CD8-positive, alpha-beta memory T cell (primary cell): ENCODE measurements around the gene UGT1A5. TPM values are rescaled to one million over a fixed set of nuclear protein-coding genes. Genes with fewer than 3 reads are reported as not detected.
"Not testable (repeated sequence)": the region's sequence is repeated elsewhere in the genome, so short reads cannot be mapped to it uniquely, and the experiment has no call there.

ENCODE experiments used
- CTCF ChIA-PET: fragments of 350-600 bp; sonication (Branson Sonifier 250); formaldehyde crosslinking; loops from one replicate; lab custom pipeline; 2021; ENCODE audit warnings: antibody characterized with exemption; lab: Charles Lee
- POLR2A ChIA-PET: fragments of 350-600 bp; sonication (Branson Sonifier 250); formaldehyde crosslinking; loops from one replicate; lab custom pipeline; 2021; ENCODE audit warnings: antibody characterized with exemption; lab: Charles Lee
- DNase-seq, 5 donors: peaks; one replicate each; pipeline versions ENCODE4 v3.0.0 to v3.0.0-alpha.2; 2020 to 2022; ENCODE audit warnings: mixed read lengths in 1 of 5
- H3K27ac ChIP-seq: one replicate; pipeline ENCODE4 v1.7.0; 2013; ENCODE audit warnings: low read depth, mild to moderate bottlenecking, low read length, moderate library complexity
- H3K27me3 ChIP-seq: 2 replicates; pipeline ENCODE4 v1.7.0; 2013; ENCODE audit warnings: low read length, mild to moderate bottlenecking; ENCODE audit not compliant: insufficient read depth, poor library complexity, severe bottlenecking
- H3K36me3 ChIP-seq: 2 replicates; pipeline ENCODE4 v1.7.0; 2013; ENCODE audit warnings: mild to moderate bottlenecking, low read length, moderate library complexity; ENCODE audit not compliant: insufficient read depth
- H3K4me1 ChIP-seq: 2 replicates; pipeline ENCODE4 v1.7.0; 2013; ENCODE audit warnings: mild to moderate bottlenecking, low read length, moderate library complexity; ENCODE audit not compliant: insufficient read depth
- H3K4me3 ChIP-seq: 2 replicates; pipeline ENCODE4 v1.7.0; 2013; ENCODE audit warnings: mild to moderate bottlenecking, low read length
- H3K9me3 ChIP-seq: 2 replicates; pipeline ENCODE4 v1.7.0; 2013; ENCODE audit warnings: mild to moderate bottlenecking, low read length
- H3K27ac Mint-ChIP-seq, 8 donors: one replicate each; pipeline ENCODE4 v1.8.0; 2020 to 2021; ENCODE audit warnings: mixed read lengths in 8 of 8, mild to moderate bottlenecking in 6 of 8, inconsistent platforms in 3 of 8, moderate library complexity in 3 of 8
- H3K27me3 Mint-ChIP-seq, 2 donors: one replicate each; pipeline ENCODE4 v1.8.0; 2020 to 2021; ENCODE audit warnings: mixed read lengths in 2 of 2, mild to moderate bottlenecking in 1 of 2, moderate library complexity in 1 of 2
- H3K36me3 Mint-ChIP-seq, 3 donors: one replicate each; pipeline ENCODE4 v1.8.0; 2020 to 2021; ENCODE audit warnings: mixed read lengths in 3 of 3, inconsistent platforms in 1 of 3, mild to moderate bottlenecking in 1 of 3
- H3K4me1 Mint-ChIP-seq, 3 donors: one replicate each; pipeline ENCODE4 v1.8.0; 2020 to 2021; ENCODE audit warnings: mixed read lengths in 3 of 3, inconsistent platforms in 1 of 3, mild to moderate bottlenecking in 1 of 3
- H3K4me3 Mint-ChIP-seq, 7 donors: one replicate each; pipeline ENCODE4 v1.8.0; 2020 to 2021; ENCODE audit warnings: mixed read lengths in 7 of 7, mild to moderate bottlenecking in 6 of 7, moderate library complexity in 4 of 7, inconsistent platforms in 2 of 7
- H3K9me3 Mint-ChIP-seq, 5 donors: one replicate each; pipeline ENCODE4 v1.8.0; 2020 to 2022; ENCODE audit warnings: mixed read lengths in 5 of 5, mild to moderate bottlenecking in 3 of 5, moderate library complexity in 2 of 5, inconsistent platforms in 1 of 5
- polyA plus RNA-seq: library from polyadenylated mRNA; unstranded; fragments of 300-500 nt; fragmentation: Illumina TruSeq; gene quantifications from one replicate; pipeline ENCODE4 v1.2.3, GENCODE V29; 2021
- total RNA-seq, 2 experiments: library from RNA; stranded (reverse); gene quantifications; one replicate each; pipeline ENCODE4 v1.2.3, GENCODE V29; 2021

The UGT1A5 gene
- total and polyA plus RNA-seq, 3 experiments from 2014 or later: not detected

DNA sequence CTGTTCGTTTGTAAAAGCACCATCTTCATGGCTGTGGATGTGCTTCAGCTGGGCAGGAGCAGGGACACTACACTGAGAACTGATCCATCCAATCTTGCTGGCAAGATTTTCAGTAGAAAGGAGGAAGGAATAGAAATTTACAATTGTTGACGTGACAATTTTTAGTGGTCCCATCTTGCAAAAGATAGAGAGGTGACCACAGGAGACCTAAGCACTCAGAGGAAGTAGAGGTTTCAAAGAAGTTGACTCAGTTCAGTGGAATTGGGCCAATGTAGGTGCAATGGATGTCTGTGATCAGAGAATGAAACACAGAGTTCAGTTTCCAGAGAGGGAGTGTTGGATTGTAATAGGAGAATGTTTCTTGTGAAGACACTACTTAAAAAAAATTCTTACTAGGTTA lies 1.4 kb downstream of the UGT1A5 start:
- CTCF ChIA-PET: no interaction called here

DNA sequence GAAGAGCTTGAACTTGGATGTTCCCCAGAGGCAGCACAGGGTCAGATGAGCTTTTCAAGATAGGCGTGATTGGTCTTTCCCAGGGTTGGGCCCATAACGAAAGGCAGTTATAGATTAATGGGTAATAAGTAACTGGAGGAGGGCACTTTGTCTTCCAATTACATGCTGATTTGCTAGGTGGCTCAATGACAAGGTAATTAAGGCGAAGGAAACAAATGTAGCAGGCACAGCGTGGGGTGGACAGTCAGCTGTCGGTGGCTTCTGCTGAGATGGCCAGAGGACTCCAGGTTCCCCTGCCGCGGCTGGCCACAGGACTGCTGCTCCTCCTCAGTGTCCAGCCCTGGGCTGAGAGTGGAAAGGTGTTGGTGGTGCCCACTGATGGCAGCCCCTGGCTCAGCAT lies 5.8 kb downstream of the UGT1A5 start, which contains the start of gene UGT1A4:
Gene UGT1A4, plus strand, starts transcription at position 185 of the 400 bp plus-strand sequence. Its CDS starts 85 bp downstream, at position 270.
- H3K27me3 Mint-ChIP-seq: peaks cover 11 to 69% of the 10 kb centered on the region in 2 donors
- no peaks in the 10 kb centered on the region for H3K36me3 Mint-ChIP-seq
- H3K4me3 ChIP-seq: no peak within 1 kb of the TSS
- ChIA-PET POLR2A (no interaction called here), CTCF (no interaction called here)
- no peaks in the 10 kb centered on the region for H3K27me3 ChIP-seq
- H3K9me3 Mint-ChIP-seq: peaks cover 0 to 2% (median 0%) of the 10 kb centered on the region in 5 donors
- H3K36me3 ChIP-seq: no peaks in the 10 kb centered on the region
- DNase-seq: no peak
- H3K9me3 ChIP-seq: no peaks in the 10 kb centered on the region
- H3K27ac Mint-ChIP-seq: peak within 1 kb of the TSS in 1 of 8 donors; percentile 8
- H3K27ac ChIP-seq: no peak within 1 kb of the TSS
- no peak within 1 kb of the TSS for H3K4me3 Mint-ChIP-seq
- no peaks in the 10 kb centered on the region for H3K4me1 Mint-ChIP-seq
- no peaks in the 10 kb centered on the region for H3K4me1 ChIP-seq

More for the DNA sequence above, 1.4 kb downstream of the UGT1A5 start:
- Histone ChIP-seq H3K27me3 (no peaks in the 10 kb centered on the region), H3K4me1 (no peaks in the 10 kb centered on the region), H3K36me3 (no peaks in the 10 kb centered on the region), H3K9me3 (no peaks in the 10 kb centered on the region), H3K27ac (no peak overlapping the region), H3K4me3 (no peak overlapping the region)
- peaks cover 17 to 73% of the 10 kb centered on the region in 2 donors for H3K27me3 Mint-ChIP-seq
- H3K27ac Mint-ChIP-seq: no peak overlapping the region
- H3K4me1 Mint-ChIP-seq: no peaks in the 10 kb centered on the region
- no peak overlapping the region for H3K4me3 Mint-ChIP-seq
- POLR2A ChIA-PET: no interaction called here
- DNase-seq: no peak
- no peaks in the 10 kb centered on the region for H3K36me3 Mint-ChIP-seq
- no peaks in the 10 kb centered on the region for H3K9me3 Mint-ChIP-seq

DNA sequence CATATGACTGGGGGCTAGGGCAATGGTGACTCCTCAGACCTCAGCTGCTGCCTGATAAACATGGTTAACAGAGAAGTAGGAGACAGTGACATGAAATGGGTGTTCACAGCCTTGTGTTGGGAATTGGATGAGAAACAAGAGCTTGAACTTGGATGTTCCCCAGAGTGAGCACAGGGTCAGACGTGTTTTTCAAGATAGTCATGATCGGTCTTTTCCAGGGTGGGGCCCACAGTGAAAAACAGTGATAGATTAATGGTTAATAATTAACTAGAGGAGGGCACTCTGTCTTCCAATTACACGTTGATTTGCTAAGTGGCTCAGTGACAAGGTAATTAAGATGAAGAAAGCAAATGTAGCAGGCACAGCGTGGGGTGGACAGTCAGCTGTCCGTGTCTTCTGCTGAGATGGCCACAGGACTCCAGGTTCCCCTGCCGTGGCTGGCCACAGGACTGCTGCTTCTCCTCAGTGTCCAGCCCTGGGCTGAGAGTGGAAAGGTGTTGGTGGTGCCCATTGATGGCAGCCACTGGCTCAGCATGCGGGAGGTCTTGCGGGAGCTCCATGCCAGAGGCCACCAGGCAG lies 16.1 kb downstream of the UGT1A5 start, which contains the start of gene UGT1A3:
Gene UGT1A3, plus strand, starts transcription at position 320 of the 579 bp plus-strand sequence. Its CDS starts 85 bp downstream, at position 405.
- H3K27ac Mint-ChIP-seq: no peak within 1 kb of the TSS
- CTCF ChIA-PET: interaction anchor here (0.7 kb wide), 1 partner anchor 17 kb away, joined by 3 read pairs; no protein-coding TSS in a partner anchor
- POLR2A ChIA-PET: no interaction called here
- Histone ChIP-seq H3K27me3 (no peaks in the 10 kb centered on the region), H3K27ac (no peak within 1 kb of the TSS), H3K9me3 (no peaks in the 10 kb centered on the region), H3K4me3 (no peak within 1 kb of the TSS), H3K4me1 (no peaks in the 10 kb centered on the region), H3K36me3 (no peaks in the 10 kb centered on the region)
- H3K27me3 Mint-ChIP-seq: peaks cover 14 to 33% of the 10 kb centered on the region in 2 donors
- no peaks in the 10 kb centered on the region for H3K36me3 Mint-ChIP-seq
- no peaks in the 10 kb centered on the region for H3K4me1 Mint-ChIP-seq
- DNase-seq: no peak
- H3K9me3 Mint-ChIP-seq: peaks cover 0 to 3% (median 0%) of the 10 kb centered on the region in 5 donors
- no peak within 1 kb of the TSS for H3K4me3 Mint-ChIP-seq

DNA sequence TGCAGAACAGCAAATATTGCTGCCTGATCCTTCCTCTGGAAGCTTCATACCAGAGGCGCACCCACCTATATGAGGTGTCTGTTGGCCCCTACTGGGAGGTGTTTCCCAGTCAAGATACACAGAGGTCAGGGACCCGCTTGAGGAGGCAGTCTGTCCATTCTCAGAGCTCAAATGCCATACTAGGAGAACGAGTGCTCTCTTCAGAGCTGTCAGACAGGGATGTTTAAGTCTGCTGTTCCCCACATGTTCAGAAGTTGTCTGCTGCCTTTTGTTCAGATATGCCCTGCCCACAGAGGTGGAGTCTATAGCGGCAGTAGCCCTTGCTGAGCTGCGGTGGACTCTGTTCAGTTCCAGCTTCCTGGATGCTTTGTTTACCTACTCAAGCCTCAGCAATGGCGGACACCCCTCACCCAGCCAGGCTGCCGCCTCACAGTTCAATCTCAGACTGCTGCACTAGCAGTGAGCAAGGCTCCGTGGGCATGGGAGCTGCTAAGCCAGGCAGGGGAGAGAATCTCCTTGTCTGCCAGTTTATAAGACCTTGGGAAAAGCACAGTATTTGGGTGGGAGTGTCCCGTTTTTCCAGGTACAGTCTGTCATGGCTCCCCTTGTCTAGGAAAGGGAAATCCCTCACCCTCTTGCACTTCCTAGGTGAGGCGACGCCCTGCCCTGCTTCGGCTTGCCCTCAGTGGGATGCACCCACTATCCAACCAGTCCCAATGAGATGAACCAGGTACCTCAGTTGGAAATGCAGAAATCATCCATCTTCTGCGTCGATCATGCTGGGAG lies 24.4 kb downstream of the UGT1A5 start:
- H3K27me3 ChIP-seq, H3K36me3 Mint-ChIP-seq, H3K36me3 ChIP-seq, H3K4me1 ChIP-seq, H3K27ac Mint-ChIP-seq, H3K4me3 ChIP-seq, H3K9me3 ChIP-seq, DNase-seq, H3K4me1 Mint-ChIP-seq, H3K27ac ChIP-seq, H3K4me3 Mint-ChIP-seq, H3K9me3 Mint-ChIP-seq, CTCF ChIA-PET, POLR2A ChIA-PET: not testable (repeated sequence)
- H3K27me3 Mint-ChIP-seq: peaks cover 32 to 47% of the 10 kb centered on the region in 2 donors

DNA sequence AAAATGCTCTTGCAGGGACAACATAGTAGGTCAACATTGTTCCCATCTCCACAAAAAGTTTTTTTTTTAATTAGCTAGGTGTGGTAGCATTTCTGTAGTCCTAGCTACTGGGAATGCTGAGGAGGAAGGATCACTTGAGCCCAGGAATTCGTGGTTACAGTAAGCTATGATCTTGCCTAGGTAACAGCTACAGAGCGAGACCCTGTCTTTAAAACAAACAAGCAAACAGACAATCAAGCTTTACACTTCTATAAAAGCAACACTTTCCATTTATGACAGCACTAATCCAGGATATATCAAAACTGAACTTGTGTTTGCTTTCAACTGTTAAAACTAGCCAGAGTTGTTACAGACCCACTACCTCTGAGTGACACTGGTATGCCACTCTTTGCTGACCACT lies 28.2 kb downstream of the UGT1A5 start:
- POLR2A ChIA-PET: no interaction called here
- H3K27me3 ChIP-seq: no peaks in the 10 kb centered on the region
- no peak for DNase-seq
- H3K9me3 ChIP-seq: no peaks in the 10 kb centered on the region
- CTCF ChIA-PET: no interaction called here
- H3K36me3 ChIP-seq: no peaks in the 10 kb centered on the region
- H3K9me3 Mint-ChIP-seq: no peaks in the 10 kb centered on the region
- H3K4me3 Mint-ChIP-seq: no peak overlapping the region
- H3K36me3 Mint-ChIP-seq: peaks cover 0 to 4% (median 2%) of the 10 kb centered on the region in 3 donors
- H3K4me1 ChIP-seq: no peaks in the 10 kb centered on the region
- H3K27me3 Mint-ChIP-seq: peaks cover 21 to 48% of the 10 kb centered on the region in 2 donors
- no peaks in the 10 kb centered on the region for H3K4me1 Mint-ChIP-seq
- H3K4me3 ChIP-seq: no peak overlapping the region
- H3K27ac ChIP-seq: no peak overlapping the region
- no peak overlapping the region for H3K27ac Mint-ChIP-seq

DNA sequence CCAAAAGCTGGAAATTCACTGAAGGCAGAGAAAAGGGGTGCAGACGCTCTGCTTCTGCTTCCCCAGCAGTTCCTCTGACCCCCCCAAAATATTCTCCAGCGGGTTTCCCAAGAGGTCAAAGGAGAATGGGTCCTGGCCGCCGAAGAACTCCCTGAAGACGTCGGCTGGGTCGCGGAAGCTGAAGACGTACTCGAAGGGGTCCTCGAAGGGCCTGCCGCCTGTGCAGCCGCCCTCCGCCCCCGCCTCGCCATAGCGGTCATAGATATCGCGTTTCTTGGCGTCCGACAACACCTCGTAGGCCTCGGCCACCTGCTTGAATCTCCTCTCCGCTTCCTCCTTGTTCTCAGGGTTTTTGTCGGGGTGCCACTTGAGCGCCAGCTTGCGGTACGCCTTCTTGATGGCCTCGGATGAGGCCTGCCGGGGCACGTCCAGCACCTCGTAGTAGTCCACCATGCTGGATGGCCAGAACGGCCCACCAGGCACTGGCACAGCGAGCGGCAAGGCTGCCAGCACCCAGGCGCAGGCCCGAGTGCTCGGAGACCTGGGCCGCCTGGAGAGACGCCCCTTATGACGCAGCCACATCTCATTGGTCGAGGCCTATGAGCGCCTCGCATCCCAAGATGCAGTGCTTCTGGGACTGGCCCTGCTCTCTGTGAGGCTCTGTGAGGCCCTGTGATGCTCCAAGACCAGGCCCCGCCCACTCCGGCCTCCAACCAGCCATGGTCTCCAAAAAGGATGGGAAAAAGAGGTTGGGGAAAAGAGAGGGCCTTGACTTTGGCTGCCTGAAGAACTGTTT lies 31.0 kb downstream of the UGT1A5 start:
- H3K4me3 ChIP-seq: no peak overlapping the region
- no peaks in the 10 kb centered on the region for H3K4me1 Mint-ChIP-seq
- no peaks in the 10 kb centered on the region for H3K9me3 ChIP-seq
- H3K4me3 Mint-ChIP-seq: no peak overlapping the region
- H3K9me3 Mint-ChIP-seq: no peaks in the 10 kb centered on the region
- peaks cover 21 to 50% of the 10 kb centered on the region in 2 donors for H3K27me3 Mint-ChIP-seq
- no peaks in the 10 kb centered on the region for H3K36me3 Mint-ChIP-seq
- H3K27ac Mint-ChIP-seq: no peak overlapping the region
- no peaks in the 10 kb centered on the region for H3K36me3 ChIP-seq
- no peak for DNase-seq
- CTCF ChIA-PET: no interaction called here
- POLR2A ChIA-PET: no interaction called here
- H3K27me3 ChIP-seq: no peaks in the 10 kb centered on the region
- no peaks in the 10 kb centered on the region for H3K4me1 ChIP-seq
- no peak overlapping the region for H3K27ac ChIP-seq

DNA sequence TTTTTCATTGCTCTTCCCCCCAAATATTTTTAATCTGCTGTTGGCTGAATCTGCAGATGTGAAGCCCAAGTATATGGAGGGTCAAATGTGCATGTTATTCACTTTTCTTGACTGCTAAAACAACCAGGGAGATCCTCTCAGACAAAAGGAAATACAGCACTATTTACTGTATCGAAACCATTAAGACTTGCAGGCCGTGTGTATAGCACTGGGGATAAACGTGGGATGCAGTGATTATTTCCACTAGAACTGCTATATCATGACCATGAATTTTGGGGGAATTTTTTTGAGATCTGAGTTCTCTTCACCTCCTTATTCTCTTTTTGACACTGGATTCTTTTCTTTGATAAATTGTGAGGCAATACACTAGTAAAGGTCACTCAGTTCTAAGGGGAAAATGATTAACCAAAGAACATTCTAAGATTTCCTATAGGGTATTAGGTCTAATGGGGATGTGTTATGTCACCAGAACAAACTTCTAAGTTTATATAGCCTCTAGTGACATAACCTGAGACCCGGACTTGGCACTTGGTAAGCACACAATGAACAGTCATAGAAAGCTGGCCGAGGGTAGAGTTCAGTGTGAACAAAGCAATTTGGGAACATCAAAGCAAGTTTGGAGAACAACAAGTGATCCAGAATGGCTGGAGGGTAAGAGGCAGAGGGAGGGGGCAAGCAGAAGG lies 32.5 kb downstream of the UGT1A5 start:
- Mint-ChIP-seq H3K4me3 (no peak overlapping the region), H3K36me3 (no peaks in the 10 kb centered on the region), H3K4me1 (no peaks in the 10 kb centered on the region), H3K27me3 (peaks cover 18 to 55% of the 10 kb centered on the region in 2 donors), H3K27ac (no peak overlapping the region), H3K9me3 (peaks cover 0 to 5% (median 4%) of the 10 kb centered on the region in 5 donors)
- no peak for DNase-seq
- no peaks in the 10 kb centered on the region for H3K36me3 ChIP-seq
- CTCF ChIA-PET: no interaction called here
- no peaks in the 10 kb centered on the region for H3K27me3 ChIP-seq
- no peak overlapping the region for H3K27ac ChIP-seq
- no peaks in the 10 kb centered on the region for H3K9me3 ChIP-seq
- no peak overlapping the region for H3K4me3 ChIP-seq
- H3K4me1 ChIP-seq: no peaks in the 10 kb centered on the region
- POLR2A ChIA-PET: no interaction called here
